ENCODE measurements around the gene SEMA5A.

GRCh38 chr5:9212605-9213004, 333.3 kb downstream of the SEMA5A start:
- TF ChIP-seq GATA3 (IDR thresholded peaks at IDR 0.05; ENCODE audit: low read depth, low read length) (no peak), GATA2 (IDR thresholded peaks at IDR 0.05; ENCODE audit: low read depth, low read length) (no peak)

Measured in SH-SY5Y (cell line).